ENCODE results near the gene PTPRK.

PTPRK gene

DNA sequence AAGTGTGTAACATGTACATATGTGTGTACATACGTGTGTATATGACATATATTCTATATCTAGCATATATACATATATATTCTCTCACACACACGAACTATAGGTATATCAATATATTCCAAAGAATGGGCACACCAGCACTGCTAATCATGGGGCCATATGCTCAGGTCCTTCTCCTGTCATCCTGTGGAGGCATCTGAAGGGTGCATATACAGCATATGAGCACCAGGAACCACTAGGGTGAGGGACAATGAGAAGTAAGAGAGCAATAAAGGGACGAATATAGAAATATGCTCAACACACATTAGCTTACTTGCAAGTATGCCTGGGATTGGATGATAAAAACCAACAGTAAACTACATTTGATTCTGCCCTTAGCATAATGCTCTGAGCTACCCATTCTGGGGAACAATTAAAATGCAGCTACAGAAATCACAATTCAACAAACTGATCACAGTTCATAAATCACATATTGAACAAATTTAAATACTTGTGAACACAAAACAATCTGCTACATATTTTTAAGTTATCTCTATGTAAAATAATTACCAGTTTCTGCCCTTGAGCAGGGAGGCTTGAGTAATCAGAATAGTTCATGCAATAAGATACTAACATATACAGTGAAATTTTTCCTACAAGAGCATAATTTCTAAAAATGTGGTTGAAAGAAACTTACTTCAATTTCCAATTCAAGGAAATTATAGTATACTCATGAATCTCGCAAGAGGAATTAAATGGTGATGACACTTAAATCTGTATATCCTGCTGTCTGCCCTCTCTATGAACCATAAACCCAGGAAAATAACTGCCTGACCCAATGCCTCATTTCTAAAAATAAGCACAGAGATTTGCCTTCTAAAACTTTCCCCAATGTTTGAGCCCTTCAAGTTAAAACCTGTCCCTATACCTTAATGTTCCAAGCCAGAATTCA, 347.4 kb downstream of the PTPRK start:
- DNase-seq: no peak

DNA sequence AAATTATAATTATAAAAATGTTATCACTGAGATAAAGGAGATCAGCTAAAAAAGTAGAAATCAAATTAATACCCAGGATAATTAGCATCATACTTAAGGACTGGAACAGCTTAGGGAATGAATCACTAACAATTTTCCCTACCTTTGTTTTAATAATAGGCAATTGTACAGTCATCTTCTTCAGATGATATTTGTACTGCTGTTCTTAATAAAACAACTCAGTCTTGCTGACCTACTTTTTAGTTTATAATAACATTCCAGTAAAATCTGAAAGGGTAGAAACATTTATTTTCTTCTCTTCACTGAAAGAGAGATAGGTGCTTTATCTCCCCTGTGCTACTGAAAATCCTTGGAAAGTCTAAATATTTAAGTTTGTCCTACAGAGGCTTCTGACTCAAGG, 348.3 kb downstream of the PTPRK start:
- no peak for DNase-seq

DNA sequence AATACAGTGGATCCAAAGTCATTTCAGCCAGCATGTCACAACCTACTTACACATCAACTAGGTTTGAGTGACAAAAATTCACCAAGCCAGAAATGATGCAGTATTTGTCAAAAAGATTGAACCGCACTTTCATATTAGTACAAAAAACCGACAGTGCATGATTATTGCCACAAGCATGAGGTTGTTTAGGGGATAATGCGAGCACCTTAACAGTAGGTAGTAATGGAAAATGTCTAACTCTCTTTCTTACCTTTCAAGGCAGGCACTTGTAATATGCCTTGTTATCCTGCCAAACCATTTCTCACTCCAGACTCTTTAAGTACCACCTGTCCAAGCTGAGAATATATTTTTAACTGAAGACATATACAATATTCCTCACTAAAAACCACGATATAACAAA, 349.2 kb downstream of the PTPRK start:
- DNase-seq: no peak

DNA sequence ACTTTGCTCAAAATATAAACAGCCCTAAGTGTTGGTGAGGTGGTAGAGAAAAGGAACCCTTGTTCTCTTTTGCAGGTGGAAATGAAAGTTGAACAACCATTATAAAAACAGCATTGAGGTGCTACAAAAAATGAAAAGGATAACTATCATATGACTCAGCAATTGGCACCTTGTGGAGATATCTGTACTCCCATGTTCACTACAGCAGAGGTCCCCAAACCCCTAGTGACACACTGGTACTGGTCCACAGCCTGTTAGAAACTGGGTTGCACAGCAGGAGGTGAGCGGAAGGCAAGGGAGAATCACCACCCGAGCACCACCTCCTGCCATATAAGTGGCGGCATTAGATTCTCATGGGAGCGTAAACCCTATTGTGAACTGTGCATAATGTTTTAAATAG, 352.2 kb downstream of the PTPRK start:
- DNase-seq: no peak

DNA sequence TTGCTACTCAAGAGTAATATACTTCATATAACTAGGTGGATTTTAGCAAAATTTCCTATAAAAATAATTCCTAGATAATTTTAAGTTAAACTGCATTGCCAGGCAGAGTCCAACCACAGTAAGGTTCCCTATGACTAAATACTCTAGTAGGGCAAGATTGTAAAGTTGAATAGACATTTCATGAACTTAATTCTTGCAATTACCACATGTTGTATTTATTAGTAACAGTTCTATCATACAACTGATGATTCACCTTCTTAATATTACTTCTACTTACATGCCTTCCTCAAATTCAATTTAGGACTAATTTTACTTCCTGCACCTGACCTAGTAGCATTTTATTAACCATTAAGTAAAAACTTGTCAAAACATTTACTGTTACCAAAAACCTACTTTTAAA, 352.8 kb downstream of the PTPRK start:
- no peak for DNase-seq

DNA sequence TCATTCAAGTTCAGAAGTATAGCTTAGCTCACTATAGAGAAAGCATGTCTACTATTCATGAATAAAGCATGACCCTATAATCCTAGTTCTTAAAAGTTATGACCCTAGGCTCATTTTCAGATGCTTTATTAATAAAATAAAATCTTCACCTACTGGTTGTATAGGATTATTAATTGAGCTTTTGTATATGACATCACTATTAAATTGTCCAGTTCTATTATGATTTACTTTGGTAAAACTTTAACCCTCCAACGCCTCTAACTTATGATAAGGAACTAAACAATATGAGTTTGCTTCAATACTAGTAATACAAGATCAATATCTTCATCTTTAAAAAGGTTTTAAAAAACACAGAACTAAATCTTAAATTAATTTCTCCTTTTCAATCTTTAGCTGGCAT, 356.1 kb downstream of the PTPRK start:
- no peak for DNase-seq

DNA sequence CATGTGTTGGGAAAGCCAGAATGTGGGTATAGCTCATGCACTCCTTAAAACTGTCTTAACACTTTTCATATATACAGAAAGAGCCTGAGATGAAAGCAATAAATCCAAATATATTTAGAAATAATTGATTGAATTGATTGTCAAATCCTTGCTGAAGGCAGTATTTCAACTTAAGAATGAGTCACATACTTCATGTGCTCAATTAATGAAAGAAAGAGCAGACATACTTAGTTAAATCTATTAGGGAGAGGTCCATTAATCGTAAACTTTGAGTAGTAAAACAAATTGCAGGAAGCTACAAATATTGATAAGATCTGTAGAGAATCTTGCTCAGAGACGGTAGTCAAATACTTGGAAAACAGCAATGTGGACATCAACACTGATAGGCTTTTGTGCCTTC, 358.0 kb downstream of the PTPRK start:
- no peak for DNase-seq

DNA sequence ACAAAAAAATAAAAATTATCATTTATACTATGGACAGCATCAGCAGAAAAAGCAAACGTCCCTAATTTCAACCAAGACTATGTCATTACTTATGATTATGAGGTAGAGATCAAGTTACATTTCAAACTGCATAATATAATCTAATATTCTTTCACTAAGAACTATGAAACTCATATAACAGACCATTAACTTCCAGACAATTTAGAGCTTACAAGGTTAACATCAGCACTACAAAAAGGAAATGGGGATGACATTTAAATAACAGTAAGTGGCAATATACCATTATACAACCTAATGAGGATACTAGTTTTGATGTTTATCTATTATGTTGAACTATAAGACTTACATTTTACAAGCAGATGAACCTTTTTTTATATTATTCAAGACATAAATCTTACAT, 358.6 kb downstream of the PTPRK start:
- no peak for DNase-seq

DNA sequence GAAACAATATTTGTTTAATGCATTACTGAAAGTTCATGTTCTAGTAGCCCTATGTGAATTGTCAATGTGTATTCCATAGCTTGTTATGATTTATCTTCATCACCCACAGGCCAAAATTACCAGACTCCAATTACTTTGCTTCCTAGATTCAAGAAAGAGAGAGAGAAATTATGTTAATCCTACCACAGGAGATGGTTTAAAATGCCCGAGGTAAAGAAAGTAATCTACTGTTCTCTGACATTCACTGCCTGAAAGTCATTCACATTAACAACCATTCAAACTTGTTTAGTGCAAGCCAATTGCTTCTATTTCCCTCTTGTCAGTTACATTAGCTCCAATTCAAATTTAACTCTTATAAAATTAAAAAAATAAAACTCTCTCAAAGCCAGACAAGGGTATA, 359.1 kb downstream of the PTPRK start:
- DNase-seq: no peak

DNA sequence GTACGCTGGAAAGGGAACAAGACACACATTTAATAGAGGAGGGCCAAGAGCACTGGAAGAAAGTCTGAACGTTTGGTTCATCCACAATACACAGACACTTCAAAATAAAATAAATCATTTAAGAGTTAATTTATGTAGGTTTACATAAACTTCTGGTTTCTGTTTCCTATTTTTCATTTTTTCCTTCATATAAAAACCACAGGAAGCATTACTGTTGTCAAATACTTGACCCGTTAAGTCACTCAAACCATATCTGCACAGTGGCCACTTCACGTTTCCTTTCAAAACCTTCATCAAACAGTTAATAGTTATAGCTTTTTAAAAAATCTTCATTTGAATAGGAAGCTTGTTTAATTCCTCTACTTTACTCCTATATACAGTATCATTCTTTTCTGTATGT, 361.9 kb downstream of the PTPRK start:
- DNase-seq: no peak

DNA sequence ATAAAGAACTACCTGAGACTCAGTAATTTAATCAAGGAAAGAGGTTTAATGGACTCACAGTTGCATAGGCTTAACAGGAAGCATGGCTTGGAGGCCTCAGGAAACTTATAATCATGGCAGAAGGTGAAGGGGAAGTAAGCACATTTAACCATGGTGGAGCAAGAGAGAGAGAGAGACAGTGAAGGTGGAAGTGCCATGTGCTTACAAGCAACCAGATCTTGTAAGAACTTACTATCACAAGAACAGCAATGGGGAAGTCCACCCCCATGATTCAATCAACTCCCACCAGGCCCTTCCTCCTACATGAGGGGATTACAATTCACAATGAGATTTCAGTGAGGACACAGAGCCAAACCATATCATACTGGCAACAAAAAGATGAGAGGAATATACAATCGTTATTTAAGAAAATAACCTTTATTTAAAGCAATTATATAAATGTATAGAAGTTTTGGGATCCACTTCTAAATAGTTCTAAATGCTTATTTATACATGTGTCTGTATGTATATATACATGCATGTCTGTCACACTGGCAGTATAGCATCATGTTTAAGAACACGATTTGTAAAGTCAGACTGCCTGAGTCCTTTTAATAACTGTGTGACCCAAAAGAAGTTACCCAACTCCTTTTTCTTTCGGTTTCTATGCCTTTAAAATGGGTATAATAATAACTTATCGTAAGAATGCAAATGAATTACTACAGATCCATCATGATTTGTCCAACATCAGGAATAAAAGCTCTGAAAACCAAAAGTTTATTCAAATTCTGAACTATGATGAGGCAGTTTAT, 363.9 kb downstream of the PTPRK start:
- no peak for DNase-seq

DNA sequence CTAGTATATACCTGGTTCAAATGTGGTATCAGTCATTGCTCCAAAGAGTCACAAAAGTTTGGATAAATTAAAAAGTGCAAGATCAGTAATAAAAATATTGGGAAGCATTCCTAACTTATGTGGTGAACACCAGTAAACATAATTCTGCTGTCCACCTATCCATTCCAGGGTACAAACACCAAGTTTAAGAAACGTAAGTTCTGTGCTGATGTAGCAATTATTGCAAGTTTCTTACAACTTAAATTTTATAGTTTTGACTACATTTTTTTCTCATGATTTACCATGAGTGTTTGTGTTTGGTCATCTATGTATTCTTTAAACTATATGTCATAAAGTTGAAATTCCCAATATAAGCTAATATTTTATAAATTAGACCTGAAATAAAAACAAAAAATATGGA, 364.6 kb downstream of the PTPRK start:
- DNase-seq: no peak

DNA sequence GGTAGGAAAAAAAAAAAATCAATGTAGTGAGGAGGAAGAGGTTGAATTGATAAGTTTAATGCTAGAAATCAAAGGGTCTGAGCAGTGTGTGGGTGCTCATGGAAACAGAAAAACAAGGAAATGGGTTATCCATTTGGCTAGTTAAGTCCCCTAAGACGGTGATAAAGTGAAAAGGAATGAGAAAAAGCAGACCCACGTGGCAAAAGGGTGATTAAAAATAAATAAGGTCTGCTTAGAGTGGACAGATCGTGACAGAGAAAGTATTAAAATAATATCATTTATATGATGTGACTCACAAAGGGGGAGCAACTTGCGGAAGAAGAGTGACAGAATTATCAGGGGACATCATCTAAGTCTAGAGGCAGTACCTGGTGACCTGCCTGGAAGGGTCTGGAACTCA, 367.8 kb downstream of the PTPRK start:
- DNase-seq: no peak

DNA sequence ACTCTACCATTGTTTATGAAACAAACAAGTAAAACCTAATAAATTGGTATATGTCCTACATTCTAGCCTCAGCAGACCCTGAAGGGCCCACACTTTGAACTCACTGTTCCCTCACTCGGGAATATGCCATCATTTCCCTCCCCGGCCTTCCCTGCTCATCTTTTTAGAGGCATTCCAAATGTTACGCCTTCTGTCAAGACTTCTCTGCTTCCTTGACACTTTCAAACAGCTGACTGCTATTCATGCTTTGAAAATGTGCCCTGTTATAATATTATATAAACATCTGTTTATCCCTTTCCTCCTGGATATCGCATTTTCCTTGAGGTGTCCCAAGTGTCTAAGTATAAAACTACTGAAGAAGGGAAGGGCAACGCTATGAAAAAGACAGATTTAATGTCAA, 370.0 kb downstream of the PTPRK start:
- DNase-seq: no peak

DNA sequence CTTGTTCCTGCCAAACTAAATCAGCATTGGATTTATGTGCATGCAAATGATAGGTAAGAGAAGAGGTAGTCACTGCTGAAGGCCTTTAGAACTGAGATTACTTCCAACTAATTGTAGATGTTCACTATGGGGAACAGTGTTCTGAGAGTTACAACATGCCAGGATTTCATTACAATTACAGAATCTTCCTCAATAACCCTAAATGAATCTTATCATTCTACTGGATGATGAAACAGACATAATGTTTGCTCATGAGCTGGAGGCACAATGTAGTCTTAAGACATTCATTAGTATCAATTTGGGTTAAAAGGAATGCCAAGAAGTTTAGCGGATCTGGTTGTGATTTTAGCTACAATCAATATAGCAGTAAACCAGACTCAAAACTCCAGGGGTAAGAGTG, 370.6 kb downstream of the PTPRK start:
- DNase-seq: no peak

DNA sequence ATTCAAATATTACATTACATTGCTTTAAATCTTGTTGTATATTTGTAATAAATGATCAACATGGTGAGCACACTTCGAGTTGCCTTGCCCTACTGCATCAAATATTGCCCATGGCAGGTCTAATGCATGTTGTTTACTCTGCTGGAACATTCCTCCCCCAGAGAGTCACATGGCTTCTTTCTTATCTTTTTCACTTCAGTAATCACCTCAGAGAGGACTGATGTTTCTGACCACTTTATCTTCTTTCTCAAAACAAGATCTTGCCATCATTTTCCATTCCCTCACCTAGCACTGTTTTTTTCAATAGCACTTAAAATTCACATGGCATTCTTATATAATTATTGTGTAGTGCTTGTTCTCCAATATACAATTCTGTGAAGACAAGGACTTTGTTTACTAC, 376.1 kb downstream of the PTPRK start:
- no peak for DNase-seq

DNA sequence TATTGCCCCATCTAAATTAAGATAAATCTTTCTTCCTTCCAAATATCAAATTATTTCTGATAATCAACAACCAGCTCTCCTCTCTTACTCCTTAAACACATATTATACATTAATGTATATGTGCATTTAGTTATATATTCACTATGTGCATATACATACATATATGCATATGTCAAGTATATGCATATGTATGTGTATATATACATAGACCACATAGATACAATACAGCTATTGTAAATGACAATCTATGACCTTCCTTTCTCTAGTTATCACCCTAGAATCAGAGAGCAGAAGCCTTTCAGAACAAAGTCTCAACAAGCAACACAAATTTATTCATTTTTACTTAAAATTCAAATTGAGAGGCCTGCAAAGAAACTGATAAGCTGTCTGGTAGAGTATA, 378.5 kb downstream of the PTPRK start:
- DNase-seq: no peak

DNA sequence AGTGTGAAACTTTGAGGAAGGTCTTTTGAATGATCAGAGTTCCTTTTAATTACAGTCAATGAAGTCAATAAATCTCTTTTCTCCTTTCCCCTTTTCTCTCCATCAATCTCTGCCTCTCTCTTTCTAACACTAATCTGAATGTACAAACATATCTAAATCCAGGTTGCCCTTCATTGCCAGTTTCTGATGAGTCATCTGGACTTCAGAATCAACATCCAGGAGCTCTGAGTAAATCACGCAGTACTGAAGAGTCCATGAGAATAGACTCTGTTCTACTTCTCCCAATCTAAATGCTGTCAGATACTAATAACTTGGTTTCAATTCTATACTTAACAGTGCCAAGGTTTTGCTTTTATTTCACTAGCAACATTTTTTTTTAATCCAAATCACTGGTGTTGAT, 380.9 kb downstream of the PTPRK start:
- no peak for DNase-seq

DNA sequence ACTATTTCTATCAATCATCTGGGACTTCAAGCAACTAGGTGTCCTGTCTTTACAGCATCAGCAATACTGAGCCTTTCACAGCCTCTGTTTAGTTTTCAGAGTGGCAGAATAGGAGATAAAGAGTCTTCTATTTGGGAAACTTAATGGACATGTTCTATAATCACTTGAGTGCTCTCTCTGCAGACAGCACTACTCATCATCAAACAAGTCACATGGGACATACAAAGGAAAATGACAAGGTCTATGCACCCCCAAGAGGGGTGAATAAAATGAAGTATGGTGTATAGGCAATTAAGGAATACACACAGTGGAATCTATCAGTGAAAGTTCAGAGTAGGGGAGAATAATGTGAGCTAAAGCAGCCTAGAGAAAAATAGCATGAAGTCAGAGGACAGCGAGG, 381.7 kb downstream of the PTPRK start:
- DNase-seq: no peak

DNA sequence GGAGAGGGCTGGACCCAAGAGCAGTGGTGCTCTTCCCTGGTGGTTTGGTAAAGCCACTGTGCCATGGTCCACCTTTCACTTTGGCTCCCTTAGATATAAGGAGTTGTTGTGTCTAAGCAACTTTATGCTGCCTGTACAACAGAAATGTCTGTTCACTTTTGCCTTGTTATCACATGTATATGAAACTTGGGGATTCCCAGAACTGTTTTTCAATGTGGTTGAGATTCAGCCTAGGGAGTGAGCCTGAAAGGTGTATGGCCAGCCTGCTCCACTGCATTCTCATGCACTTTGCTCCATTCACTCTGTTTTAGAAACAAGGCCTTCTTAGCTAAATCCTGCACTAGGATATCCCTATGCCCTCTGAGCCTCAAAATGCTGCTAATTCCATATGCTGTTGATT, 385.1 kb downstream of the PTPRK start:
- no peak for DNase-seq

DNA sequence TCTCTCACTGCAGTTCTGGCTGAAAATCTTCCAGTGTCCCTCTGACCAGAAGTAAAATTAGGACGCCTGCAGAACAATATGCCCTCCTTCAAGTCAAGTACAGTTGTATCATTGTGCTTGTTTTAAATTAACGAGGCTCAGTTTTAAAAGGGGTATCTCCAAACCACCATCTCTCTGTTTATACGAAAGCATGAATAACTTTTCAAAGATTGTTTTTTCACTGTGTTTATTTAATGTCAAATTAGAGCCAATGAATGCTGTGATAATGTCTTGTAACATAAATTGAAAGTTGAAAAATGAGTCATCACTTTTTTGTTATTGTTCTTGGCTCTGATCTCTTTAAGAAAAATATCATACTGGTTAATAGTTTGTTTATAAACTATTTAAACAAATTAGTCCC, 388.8 kb downstream of the PTPRK start:
- no peak for DNase-seq

DNA sequence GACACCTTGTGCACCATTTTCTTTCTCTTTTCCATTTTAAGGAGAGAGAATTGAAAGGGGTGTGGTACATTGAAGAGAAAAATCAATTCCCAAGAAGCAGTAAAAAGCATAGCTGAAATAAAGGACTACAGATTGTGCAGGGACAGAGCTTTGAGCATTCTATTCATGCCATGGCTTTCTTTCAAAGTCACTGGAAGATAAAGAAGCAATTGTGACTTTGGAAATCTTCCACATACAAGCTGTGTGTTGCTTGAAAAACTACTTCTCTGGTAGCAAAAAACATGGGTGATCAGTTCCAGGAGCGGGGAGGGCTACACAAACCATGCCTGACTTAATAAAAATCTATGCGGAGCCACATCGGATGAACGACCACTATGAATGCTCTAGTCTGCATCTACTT, 389.4 kb downstream of the PTPRK start:
- no peak for DNase-seq

DNA sequence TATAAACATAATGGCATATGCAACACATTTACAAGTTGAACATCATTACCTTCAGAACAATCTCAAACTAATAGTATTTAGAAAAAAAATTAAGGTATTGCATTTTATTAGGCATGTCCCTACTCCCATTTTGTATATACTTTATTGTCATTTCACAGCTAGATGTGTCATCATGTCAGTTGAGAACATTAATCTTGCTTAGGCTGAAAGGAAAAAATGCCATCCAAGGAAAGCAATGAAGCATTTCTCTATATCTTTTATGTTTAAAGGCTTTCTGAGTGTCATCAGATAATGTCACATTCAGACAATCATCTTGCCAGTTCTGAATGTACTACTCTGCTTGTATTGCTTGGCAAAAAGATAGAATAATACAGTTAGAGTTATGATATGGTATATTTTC, 390.7 kb downstream of the PTPRK start:
- DNase-seq: no peak

DNA sequence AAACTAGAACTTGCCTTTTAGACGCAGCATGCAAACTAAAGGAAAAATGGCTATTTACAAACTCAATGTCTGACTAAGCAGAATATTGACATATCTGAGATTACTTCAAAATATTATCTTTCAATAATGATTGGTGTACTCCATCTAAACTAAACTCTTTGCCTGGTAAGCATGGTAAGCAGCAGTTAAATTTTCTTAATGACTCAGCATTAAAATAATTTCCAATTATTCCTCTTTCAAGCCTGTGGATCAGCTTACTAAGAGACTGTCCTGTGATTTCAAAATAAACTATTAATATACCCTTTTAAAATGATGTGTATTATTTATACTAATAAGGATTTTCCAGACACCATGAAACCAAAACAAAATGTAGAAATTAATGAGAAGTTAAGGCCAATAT, 392.7 kb downstream of the PTPRK start:
- no peak for DNase-seq

Data from CD4-positive, alpha-beta T cell treated with Interleukin-17A for 1 hour (primary cell).